ELF-1 (cell line): ENCODE measurements around the gene ABCG1.

Source experiments
- DNase-seq: peaks from one replicate; pipeline ENCODE4 v3.0.0-alpha.2; 2016; ENCODE audit warnings: low read depth, low spot score

The ABCG1 gene

GRCh38 chr21:42321231-42321630 lies 102.3 kb downstream of the ABCG1 start:
- DNase-seq: no peak

GRCh38 chr21:42321845-42322244 lies 102.9 kb downstream of the ABCG1 start:
- DNase-seq: no peak

GRCh38 chr21:42324896-42325295 lies 106.0 kb downstream of the ABCG1 start:
- DNase-seq: no peak

GRCh38 chr21:42330380-42331371 lies 111.7 kb downstream of the ABCG1 start:
- DNase-seq: no peak

GRCh38 chr21:42331660-42332059 lies 112.7 kb downstream of the ABCG1 start:
- DNase-seq: no peak

GRCh38 chr21:42332557-42333317 lies 113.8 kb downstream of the ABCG1 start:
- no peak for DNase-seq

- peak; percentile 74 for DNase-seq
Measured at GRCh38 chr21:42336054-42336453, 117.1 kb downstream of the ABCG1 start.

GRCh38 chr21:42337276-42337675 lies 118.3 kb downstream of the ABCG1 start:
- no peak for DNase-seq

GRCh38 chr21:42337830-42338728 lies 119.1 kb downstream of the ABCG1 start:
- peak; percentile 81 for DNase-seq

- no peak for DNase-seq
Measured at GRCh38 chr21:42338729-42339715, 120.1 kb downstream of the ABCG1 start.

- no peak for DNase-seq
Measured at GRCh38 chr21:42340187-42341050, 121.5 kb downstream of the ABCG1 start.

- no peak for DNase-seq
Measured at GRCh38 chr21:42341776-42342542, 123.0 kb downstream of the ABCG1 start.

- DNase-seq: no peak
Measured at GRCh38 chr21:42343101-42343500, 124.2 kb downstream of the ABCG1 start.

GRCh38 chr21:42343556-42343955 lies 124.6 kb downstream of the ABCG1 start:
- no peak for DNase-seq

GRCh38 chr21:42343963-42344510 lies 125.1 kb downstream of the ABCG1 start:
- no peak for DNase-seq

GRCh38 chr21:42344631-42345030 lies 125.7 kb downstream of the ABCG1 start:
- no peak for DNase-seq

GRCh38 chr21:42346441-42346840 lies 127.5 kb downstream of the ABCG1 start:
- no peak for DNase-seq
